ENCODE results near the gene C1orf35. TPM values are rescaled to one million over a fixed set of nuclear protein-coding genes. Genes with fewer than 3 reads are reported as not detected.

Gene C1orf35
- total and polyA plus RNA-seq, 2 of the 4 experiments (the other 2 are of a cell fraction), result 4.3 to 13.0 TPM

DNA sequence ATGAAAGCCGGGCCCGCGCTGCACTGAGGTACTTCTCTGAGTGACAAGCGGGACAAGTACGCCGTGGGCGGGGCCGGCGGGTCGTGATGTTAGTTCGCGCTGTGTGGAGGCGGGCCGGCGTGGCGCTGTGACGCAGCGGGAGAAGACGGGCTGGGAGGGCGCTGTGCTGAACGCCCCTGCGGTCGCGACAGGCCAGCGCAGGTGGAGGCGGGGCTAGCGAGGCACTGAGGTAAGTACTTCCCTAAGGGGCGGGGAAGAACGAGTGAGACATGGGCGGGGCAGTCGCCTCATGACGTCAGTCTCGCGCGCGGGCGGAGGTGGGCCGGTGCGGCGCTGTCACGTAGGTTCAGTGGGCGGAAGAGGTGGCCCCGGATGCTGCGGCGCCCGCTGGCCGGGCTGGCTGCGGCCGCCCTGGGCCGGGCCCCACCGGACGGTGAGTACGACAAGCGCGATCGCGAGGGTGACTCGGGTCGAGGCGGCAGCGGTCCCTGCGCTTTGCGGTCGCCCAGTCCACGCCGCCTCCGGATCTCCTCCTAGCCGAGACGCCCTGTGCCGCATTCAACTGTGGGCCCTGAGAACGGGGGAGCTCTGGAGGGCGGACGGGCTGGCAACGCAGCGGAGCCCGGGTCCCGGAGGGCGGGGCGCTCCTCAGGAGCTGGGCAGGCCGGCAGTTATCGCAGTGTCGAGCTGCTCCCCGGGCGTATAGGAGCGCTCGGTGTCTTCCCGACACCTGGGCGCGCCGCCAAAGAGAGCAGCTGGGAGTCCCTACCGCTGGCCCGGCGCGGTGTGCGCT lies 37.0 kb upstream of the C1orf35 start, which contains the start of gene GUK1:
Gene GUK1, plus strand, starts transcription at position 349 of the 793 bp plus-strand sequence. Its CDS starts 24 bp downstream, at position 373.
- Histone ChIP-seq H3K36me3 (ENCODE audit: control insufficient read depth, insufficient read depth, low read length) (peaks cover 5% of the 10 kb centered on the region), H3K4me2 (ENCODE audit: low read depth, low read length) (peak within 1 kb of the TSS; percentile 93), H3K4ac (ENCODE audit: low read depth, low read length) (peak within 1 kb of the TSS; percentile 91), H4K8ac (ENCODE audit: low read depth in 2 of 2, low read length in 2 of 2) (peak within 1 kb of the TSS; percentile 98), H2AK9ac (replicated peaks; ENCODE audit: low read depth, low read length, poor library complexity) (peak within 1 kb of the TSS; percentile 97), H3K18ac (ENCODE audit: low read depth, low read length) (peak within 1 kb of the TSS; percentile 39; the same call in 1 of the 2 replicates), H2AK5ac (ENCODE audit: low read depth, low read length) (peak within 1 kb of the TSS; percentile 89), H3K79me1 (ENCODE audit: low read depth in 1 of 2, low read length in 2 of 2) (peaks cover 0 to 42% of the 10 kb centered on the region in 2 experiments; a peak in 2 of 4 replicates), H3K9me1 (ENCODE audit: insufficient read depth, low read length) (peaks cover 24% of the 10 kb centered on the region), H3K14ac (replicated peaks; ENCODE audit: low read depth, low read length) (peak within 1 kb of the TSS; percentile 96), H3K56ac (ENCODE audit: extremely low read depth, insufficient read depth, low read length) (peak within 1 kb of the TSS; percentile 80; the same call in 1 of the 2 replicates), H3K9ac (ENCODE audit: low read depth, low read length) (peak within 1 kb of the TSS; percentile 91), H2BK120ac (ENCODE audit: low read depth, low read length) (peak within 1 kb of the TSS; percentile 68), H2BK5ac (ENCODE audit: low read depth, low read length, poor library complexity, severe bottlenecking) (peak within 1 kb of the TSS; percentile 79), H2BK20ac (ENCODE audit: low read depth, low read length) (no peak within 1 kb of the TSS), H2AFZ (replicated peaks; ENCODE audit: low read length, poor library complexity) (peak within 1 kb of the TSS; percentile 93), H4K20me1 (ENCODE audit: insufficient read depth, low read length) (peaks cover 46% of the 10 kb centered on the region), H3K27ac (ENCODE audit: insufficient read depth, low read length) (peak within 1 kb of the TSS; percentile 87), H4K5ac (ENCODE audit: low read depth, low read length) (peak within 1 kb of the TSS; percentile 71), H2BK15ac (ENCODE audit: low read depth, low read length) (peak within 1 kb of the TSS; percentile 13; the same call in 1 of the 3 replicates), H3K23ac (ENCODE audit: low read depth, low read length) (peak within 1 kb of the TSS; percentile 93), H3K4me1 (ENCODE audit: control insufficient read depth, insufficient read depth, low read length) (peaks cover 19% of the 10 kb centered on the region), H3K4me3 (ENCODE audit: insufficient read depth, low read depth, low read length) (peak within 1 kb of the TSS; percentile 84), H3K27me3 (ENCODE audit: control insufficient read depth, insufficient read depth, low read length) (peaks cover 4% of the 10 kb centered on the region), H4K91ac (ENCODE audit: insufficient read depth, low read depth, low read length) (peak within 1 kb of the TSS; percentile 91), H3K9me3 (ENCODE audit: control insufficient read depth, insufficient read depth, low read length) (no peaks in the 10 kb centered on the region)
- no TSS peak for BruUV-seq (replicated peaks)
- in situ Hi-C loops (cut with MboI; ENCODE audit: low sequenced_read_pairs), result loop anchor here (10.0 kb wide), 1 partner anchor 365 kb away; no protein-coding TSS in a partner anchor
- ChIA-PET POLR2A (ENCODE audit: unreplicated experiment) (no interaction called here), CTCF (no interaction called here)
- dilution Hi-C loops (cut with HindIII; ENCODE audit: low sequenced_read_pairs, unreplicated experiment), result no loop called here
- intact Hi-C loops (cut with micrococcal nuclease), result loop anchor here (1.0 to 10.0 kb wide), 3 partner anchors 10 to 135 kb away; partner anchors contain the start of gene C1orf35
- peak; percentile 99 for DNase-seq
- peak; percentile 95 for ATAC-seq (ENCODE audit: low read depth)
- WGBS, 2 experiments (ENCODE audit: extremely low coverage in 2 of 2, insufficient read length in 1 of 2), result 0% methylated on average over 44 of the region's 95 CpGs; no CpG with 5 or more reads in 1 of the 2 experiments
- no peak; the same call in 1 of the 2 replicates for TF ChIP-seq NFE2L2 (IDR thresholded peaks at IDR 0.05; ENCODE audit: low read depth, low read length)
- TF ChIP-seq, protein P1, sequence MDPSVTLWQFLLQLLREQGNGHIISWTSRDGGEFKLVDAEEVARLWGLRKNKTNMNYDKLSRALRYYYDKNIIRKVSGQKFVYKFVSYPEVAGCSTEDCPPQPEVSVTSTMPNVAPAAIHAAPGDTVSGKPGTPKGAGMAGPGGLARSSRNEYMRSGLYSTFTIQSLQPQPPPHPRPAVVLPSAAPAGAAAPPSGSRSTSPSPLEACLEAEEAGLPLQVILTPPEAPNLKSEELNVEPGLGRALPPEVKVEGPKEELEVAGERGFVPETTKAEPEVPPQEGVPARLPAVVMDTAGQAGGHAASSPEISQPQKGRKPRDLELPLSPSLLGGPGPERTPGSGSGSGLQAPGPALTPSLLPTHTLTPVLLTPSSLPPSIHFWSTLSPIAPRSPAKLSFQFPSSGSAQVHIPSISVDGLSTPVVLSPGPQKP (IDR thresholded peaks at IDR 0.05; ENCODE audit: borderline replicate concordance, low read depth, low read length), result no peak
- peak; percentile 97 for TF ChIP-seq POLR2A (IDR thresholded peaks at IDR 0.05; ENCODE audit: low read depth, low read length)
- TF ChIP-seq, protein P2, sequence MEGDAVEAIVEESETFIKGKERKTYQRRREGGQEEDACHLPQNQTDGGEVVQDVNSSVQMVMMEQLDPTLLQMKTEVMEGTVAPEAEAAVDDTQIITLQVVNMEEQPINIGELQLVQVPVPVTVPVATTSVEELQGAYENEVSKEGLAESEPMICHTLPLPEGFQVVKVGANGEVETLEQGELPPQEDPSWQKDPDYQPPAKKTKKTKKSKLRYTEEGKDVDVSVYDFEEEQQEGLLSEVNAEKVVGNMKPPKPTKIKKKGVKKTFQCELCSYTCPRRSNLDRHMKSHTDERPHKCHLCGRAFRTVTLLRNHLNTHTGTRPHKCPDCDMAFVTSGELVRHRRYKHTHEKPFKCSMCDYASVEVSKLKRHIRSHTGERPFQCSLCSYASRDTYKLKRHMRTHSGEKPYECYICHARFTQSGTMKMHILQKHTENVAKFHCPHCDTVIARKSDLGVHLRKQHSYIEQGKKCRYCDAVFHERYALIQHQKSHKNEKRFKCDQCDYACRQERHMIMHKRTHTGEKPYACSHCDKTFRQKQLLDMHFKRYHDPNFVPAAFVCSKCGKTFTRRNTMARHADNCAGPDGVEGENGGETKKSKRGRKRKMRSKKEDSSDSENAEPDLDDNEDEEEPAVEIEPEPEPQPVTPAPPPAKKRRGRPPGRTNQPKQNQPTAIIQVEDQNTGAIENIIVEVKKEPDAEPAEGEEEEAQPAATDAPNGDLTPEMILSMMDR (conservative IDR thresholded peaks at IDR 0.05; ENCODE audit: low read depth, low read length), result 0 out of 2 replicates have a peak, but pooled peaks have one; percentile 24
- 0 out of 2 replicates have a peak, but pooled peaks have one; percentile 2 for TF ChIP-seq BHLHE40 (IDR thresholded peaks at IDR 0.05; ENCODE audit: low read depth, low read length)
- TF ChIP-seq CHD1 (IDR thresholded peaks at IDR 0.05; ENCODE audit: low read depth, low read length), result no peak; the same call in 1 of the 2 replicates
- TF ChIP-seq, protein P3, sequence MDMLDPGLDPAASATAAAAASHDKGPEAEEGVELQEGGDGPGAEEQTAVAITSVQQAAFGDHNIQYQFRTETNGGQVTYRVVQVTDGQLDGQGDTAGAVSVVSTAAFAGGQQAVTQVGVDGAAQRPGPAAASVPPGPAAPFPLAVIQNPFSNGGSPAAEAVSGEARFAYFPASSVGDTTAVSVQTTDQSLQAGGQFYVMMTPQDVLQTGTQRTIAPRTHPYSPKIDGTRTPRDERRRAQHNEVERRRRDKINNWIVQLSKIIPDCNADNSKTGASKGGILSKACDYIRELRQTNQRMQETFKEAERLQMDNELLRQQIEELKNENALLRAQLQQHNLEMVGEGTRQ (IDR thresholded peaks at IDR 0.05; ENCODE audit: low read depth, low read length), result no peak
- TF ChIP-seq CEBPB (IDR thresholded peaks at IDR 0.05; ENCODE audit: low read depth, low read length), result no peak
- TF ChIP-seq RAD21 (IDR thresholded peaks at IDR 0.05; ENCODE audit: low read length), result no peak
- no peak; the same call in 1 of the 2 replicates for TF ChIP-seq RFX5 (IDR thresholded peaks at IDR 0.05; ENCODE audit: low read depth, low read length)
- 0 out of 2 replicates have a peak, but pooled peaks have one; percentile 1 for TF ChIP-seq MAFK (IDR thresholded peaks at IDR 0.05; ENCODE audit: low read depth, low read length)
- no peak for TF ChIP-seq MXI1 (IDR thresholded peaks at IDR 0.05; ENCODE audit: borderline replicate concordance, low read depth, low read length)
- peak; percentile 14; the same call in 1 of the 2 replicates for TF ChIP-seq FOS (IDR thresholded peaks at IDR 0.05; ENCODE audit: low read depth, low read length)

Measured in IMR-90 (cell line).